ENCODE measurements around the gene OLIG2. TPM values are rescaled to one million over a fixed set of nuclear protein-coding genes. Genes with fewer than 3 reads are reported as not detected.
A peak's percentile ranks its signal among the peaks of the same experiment; 100 is the strongest.

Gene OLIG2
- total RNA-seq, 3 donors from 2014 or later = not detected

DNA sequence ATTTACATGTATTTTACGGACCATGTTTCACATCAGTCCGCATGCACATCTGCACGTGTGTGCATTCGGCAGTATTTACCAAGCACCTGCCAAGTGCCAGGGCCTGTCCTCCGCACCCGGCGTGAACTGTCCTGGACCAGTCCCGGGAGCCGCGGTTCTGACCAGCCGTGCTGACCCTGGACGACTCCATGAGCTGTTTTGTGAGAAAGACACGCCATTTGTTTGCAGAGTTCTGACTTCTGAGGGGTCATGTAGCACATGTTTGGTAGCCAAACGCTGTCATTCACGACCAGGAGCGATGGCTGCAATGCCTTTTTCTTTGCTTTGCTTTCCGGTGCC lies 3.3 kb upstream of the OLIG2 start:
- TF ChIP-seq, protein P1, sequence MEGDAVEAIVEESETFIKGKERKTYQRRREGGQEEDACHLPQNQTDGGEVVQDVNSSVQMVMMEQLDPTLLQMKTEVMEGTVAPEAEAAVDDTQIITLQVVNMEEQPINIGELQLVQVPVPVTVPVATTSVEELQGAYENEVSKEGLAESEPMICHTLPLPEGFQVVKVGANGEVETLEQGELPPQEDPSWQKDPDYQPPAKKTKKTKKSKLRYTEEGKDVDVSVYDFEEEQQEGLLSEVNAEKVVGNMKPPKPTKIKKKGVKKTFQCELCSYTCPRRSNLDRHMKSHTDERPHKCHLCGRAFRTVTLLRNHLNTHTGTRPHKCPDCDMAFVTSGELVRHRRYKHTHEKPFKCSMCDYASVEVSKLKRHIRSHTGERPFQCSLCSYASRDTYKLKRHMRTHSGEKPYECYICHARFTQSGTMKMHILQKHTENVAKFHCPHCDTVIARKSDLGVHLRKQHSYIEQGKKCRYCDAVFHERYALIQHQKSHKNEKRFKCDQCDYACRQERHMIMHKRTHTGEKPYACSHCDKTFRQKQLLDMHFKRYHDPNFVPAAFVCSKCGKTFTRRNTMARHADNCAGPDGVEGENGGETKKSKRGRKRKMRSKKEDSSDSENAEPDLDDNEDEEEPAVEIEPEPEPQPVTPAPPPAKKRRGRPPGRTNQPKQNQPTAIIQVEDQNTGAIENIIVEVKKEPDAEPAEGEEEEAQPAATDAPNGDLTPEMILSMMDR (IDR thresholded peaks at IDR 0.05) = no peak
- no peak for TF ChIP-seq POLR2A (IDR thresholded peaks at IDR 0.05)
- no peak for TF ChIP-seq POLR2AphosphoS5 (IDR thresholded peaks at IDR 0.05)
- H3K27me3 ChIP-seq = peaks cover 6 to 100% of the 10 kb centered on the region in 2 donors
- no peak for DNase-seq (ENCODE audit: low spot score in 2 of 2)
- H3K4me3 ChIP-seq = peak overlapping the region in 1 of 3 donors; percentile 35
- intact Hi-C loops (cut with DNase I; ENCODE audit: low total_unique reads) = loop anchor here (5.0 kb wide), 1 partner anchor 585 kb away; no protein-coding TSS in a partner anchor
- H3K4me1 ChIP-seq = peaks cover 0 to 5% of the 10 kb centered on the region in 2 donors
- no peaks in the 10 kb centered on the region for H3K36me3 ChIP-seq
- H3K27ac ChIP-seq = no peak overlapping the region
- H3K9me3 ChIP-seq = no peaks in the 10 kb centered on the region

DNA sequence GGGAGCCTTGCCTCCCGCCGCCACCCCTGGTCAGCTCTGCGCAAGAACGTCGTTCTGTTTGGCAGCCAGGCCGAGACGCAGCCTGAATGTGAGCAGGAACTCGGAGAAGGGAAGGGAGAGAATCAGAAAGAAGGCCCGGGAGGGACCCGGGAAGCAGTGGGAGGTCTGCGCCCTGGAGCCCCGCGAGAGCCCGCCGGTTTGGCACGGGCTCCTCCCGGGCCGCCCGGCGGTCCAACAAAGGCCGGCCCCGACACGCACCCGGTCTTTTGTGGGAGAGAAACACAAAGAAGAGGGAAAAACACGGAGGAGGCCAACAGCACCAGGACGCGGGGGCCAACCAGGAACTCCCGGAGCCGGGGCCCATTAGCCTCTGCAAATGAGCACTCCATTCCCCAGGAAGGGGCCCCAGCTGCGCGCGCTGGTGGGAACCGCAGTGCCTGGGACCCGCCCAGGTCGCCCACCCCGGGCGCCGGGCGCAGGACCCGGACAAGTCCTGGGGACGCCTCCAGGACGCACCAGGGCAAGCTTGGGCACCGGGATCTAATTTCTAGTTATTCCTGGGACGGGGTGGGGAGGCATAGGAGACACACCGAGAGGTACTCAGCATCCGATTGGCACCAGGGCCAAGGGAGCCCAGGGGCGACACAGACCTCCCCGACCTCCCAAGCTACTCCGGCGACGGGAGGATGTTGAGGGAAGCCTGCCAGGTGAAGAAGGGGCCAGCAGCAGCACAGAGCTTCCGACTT lies 2.7 kb upstream of the OLIG2 start:
- intact Hi-C loops (cut with DNase I; ENCODE audit: low total_unique reads) = loop anchor here (5.0 kb wide), 1 partner anchor 584 kb away; no protein-coding TSS in a partner anchor
- Histone ChIP-seq H3K9me3 (no peaks in the 10 kb centered on the region), H3K36me3 (no peaks in the 10 kb centered on the region), H3K27me3 (peaks cover 6 to 100% of the 10 kb centered on the region in 2 donors), H3K4me1 (peaks cover 0 to 5% of the 10 kb centered on the region in 2 donors), H3K4me3 (peak overlapping the region in 2 of 3 donors; percentile 3 to 35), H3K27ac (no peak overlapping the region)
- DNase-seq (ENCODE audit: low spot score in 2 of 2) = no peak
- TF ChIP-seq, protein P1 (IDR thresholded peaks at IDR 0.05) = no peak
- no peak for TF ChIP-seq POLR2A (IDR thresholded peaks at IDR 0.05)
- no peak for TF ChIP-seq POLR2AphosphoS5 (IDR thresholded peaks at IDR 0.05)

DNA sequence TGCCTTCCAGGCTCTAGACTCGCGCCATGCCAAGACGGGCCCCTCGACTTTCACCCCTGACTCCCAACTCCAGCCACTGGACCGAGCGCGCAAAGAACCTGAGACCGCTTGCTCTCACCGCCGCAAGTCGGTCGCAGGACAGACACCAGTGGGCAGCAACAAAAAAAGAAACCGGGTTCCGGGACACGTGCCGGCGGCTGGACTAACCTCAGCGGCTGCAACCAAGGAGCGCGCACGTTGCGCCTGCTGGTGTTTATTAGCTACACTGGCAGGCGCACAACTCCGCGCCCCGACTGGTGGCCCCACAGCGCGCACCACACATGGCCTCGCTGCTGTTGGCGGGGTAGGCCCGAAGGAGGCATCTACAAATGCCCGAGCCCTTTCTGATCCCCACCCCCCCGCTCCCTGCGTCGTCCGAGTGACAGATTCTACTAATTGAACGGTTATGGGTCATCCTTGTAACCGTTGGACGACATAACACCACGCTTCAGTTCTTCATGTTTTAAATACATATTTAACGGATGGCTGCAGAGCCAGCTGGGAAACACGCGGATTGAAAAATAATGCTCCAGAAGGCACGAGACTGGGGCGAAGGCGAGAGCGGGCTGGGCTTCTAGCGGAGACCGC lies 2.0 kb upstream of the OLIG2 start:
- H3K36me3 ChIP-seq = no peaks in the 10 kb centered on the region
- DNase-seq (ENCODE audit: low spot score in 2 of 2) = no peak
- TF ChIP-seq POLR2AphosphoS5 (IDR thresholded peaks at IDR 0.05) (no peak), POLR2A (IDR thresholded peaks at IDR 0.05) (no peak)
- TF ChIP-seq, protein P1 (IDR thresholded peaks at IDR 0.05) = no peak
- H3K4me3 ChIP-seq = peak overlapping the region in 1 of 3 donors; percentile 35
- intact Hi-C loops (cut with DNase I; ENCODE audit: low total_unique reads) = loop anchor here (5.0 kb wide), 1 partner anchor 584 kb away; no protein-coding TSS in a partner anchor
- H3K9me3 ChIP-seq = no peaks in the 10 kb centered on the region
- peaks cover 6 to 100% of the 10 kb centered on the region in 2 donors for H3K27me3 ChIP-seq
- no peak overlapping the region for H3K27ac ChIP-seq
- peaks cover 0 to 5% of the 10 kb centered on the region in 2 donors for H3K4me1 ChIP-seq

DNA sequence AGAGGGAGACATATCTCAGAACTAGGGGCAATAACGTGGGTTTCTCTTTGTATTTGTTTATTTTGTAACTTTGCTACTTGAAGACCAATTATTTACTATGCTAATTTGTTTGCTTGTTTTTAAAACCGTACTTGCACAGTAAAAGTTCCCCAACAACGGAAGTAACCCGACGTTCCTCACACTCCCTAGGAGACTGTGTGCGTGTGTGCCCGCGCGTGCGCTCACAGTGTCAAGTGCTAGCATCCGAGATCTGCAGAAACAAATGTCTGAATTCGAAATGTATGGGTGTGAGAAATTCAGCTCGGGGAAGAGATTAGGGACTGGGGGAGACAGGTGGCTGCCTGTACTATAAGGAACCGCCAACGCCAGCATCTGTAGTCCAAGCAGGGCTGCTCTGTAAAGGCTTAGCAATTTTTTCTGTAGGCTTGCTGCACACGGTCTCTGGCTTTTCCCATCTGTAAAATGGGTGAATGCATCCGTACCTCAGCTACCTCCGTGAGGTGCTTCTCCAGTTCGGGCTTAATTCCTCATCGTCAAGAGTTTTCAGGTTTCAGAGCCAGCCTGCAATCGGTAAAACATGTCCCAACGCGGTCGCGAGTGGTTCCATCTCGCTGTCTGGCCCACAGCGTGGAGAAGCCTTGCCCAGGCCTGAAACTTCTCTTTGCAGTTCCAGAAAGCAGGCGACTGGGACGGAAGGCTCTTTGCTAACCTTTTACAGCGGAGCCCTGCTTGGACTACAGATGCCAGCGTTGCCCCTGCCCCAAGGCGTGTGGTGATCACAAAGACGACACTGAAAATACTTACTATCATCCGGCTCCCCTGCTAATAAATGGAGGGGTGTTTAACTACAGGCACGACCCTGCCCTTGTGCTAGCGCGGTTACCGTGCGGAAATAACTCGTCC lies 1.3 kb upstream of the OLIG2 start:
- no peaks in the 10 kb centered on the region for H3K36me3 ChIP-seq
- DNase-seq (ENCODE audit: low spot score in 2 of 2) = no peak
- peaks cover 8 to 98% of the 10 kb centered on the region in 2 donors for H3K27me3 ChIP-seq
- peaks cover 0 to 5% of the 10 kb centered on the region in 2 donors for H3K4me1 ChIP-seq
- H3K4me3 ChIP-seq = no peak overlapping the region
- intact Hi-C loops (cut with DNase I; ENCODE audit: low total_unique reads) = loop anchor here (5.0 kb wide), 1 partner anchor 583 kb away; no protein-coding TSS in a partner anchor
- H3K9me3 ChIP-seq = no peaks in the 10 kb centered on the region
- no peak overlapping the region for H3K27ac ChIP-seq
- TF ChIP-seq POLR2AphosphoS5 (IDR thresholded peaks at IDR 0.05) = no peak
- TF ChIP-seq, protein P1 (IDR thresholded peaks at IDR 0.05) = no peak
- TF ChIP-seq POLR2A (IDR thresholded peaks at IDR 0.05) = no peak
